Heart left ventricle (tissue), 16 donors: ENCODE results near the gene CACNB2. TPM values are rescaled to one million over a fixed set of nuclear protein-coding genes. Genes with fewer than 3 reads are reported as not detected.
A peak's percentile ranks its signal among the peaks of the same experiment; 100 is the strongest.
"Not testable (repeated sequence)": the region's sequence is repeated elsewhere in the genome, so short reads cannot be mapped to it uniquely, and the experiment has no call there.

ENCODE experiments used
- ATAC-seq, 4 donors: fragments of 200-7000 bp; cut with Tn5 transposase; one replicate each; pipeline ENCODE4 v1.9.1; 2020 to 2022; ENCODE audit warnings: moderate library complexity in 4 of 4, mild to moderate bottlenecking in 3 of 4, moderate number of reproducible peaks in 1 of 4
- DNase-seq, 5 donors: peaks; one replicate each; pipeline ENCODE4 v3.0.0-alpha.2; 2020
- H3K27ac ChIP-seq, 12 donors: fragments of 200-600 bp; sonication (generic) in 4 of 12; one replicate each; pipeline versions ENCODE4 v1.5.0 to v1.8.0; 2016 to 2022; ENCODE audit warnings: mild to moderate bottlenecking in 2 of 12
- H3K27me3 ChIP-seq, 9 donors: fragments of 200-600 bp; sonication (generic) in 2 of 9; one replicate each; pipeline versions ENCODE4 v1.5.1 to v1.8.0; 2016 to 2022; ENCODE audit warnings: mild to moderate bottlenecking in 3 of 9
- H3K36me3 ChIP-seq, 9 donors: fragments of 200-600 bp; sonication (generic) in 2 of 9; one replicate each; pipeline versions ENCODE4 v1.5.0 to v1.8.0; 2018 to 2022; ENCODE audit warnings: mild to moderate bottlenecking in 2 of 9
- H3K4me1 ChIP-seq, 12 donors: fragments of 200-600 bp; sonication (generic) in 4 of 12; one replicate each; pipeline versions ENCODE4 v1.5.0 to v1.8.0; 2016 to 2022; ENCODE audit warnings: mild to moderate bottlenecking in 3 of 12
- H3K4me3 ChIP-seq, 12 donors: fragments of 200-600 bp; sonication (generic) in 4 of 12; one replicate each; pipeline versions ENCODE4 v1.5.0 to v1.8.0; 2017 to 2022; ENCODE audit warnings: mild to moderate bottlenecking in 9 of 12, moderate library complexity in 4 of 12
- H3K9me3 ChIP-seq, 12 donors: fragments of 200-600 bp; sonication (generic) in 4 of 12; one replicate each; pipeline versions ENCODE4 v1.5.0 to v1.8.0; 2016 to 2022; ENCODE audit warnings: mild to moderate bottlenecking in 1 of 12
- POLR2A ChIP-seq, 2 donors: fragments of 450-650 bp; IDR thresholded peaks; one replicate each; pipeline ENCODE4 v1.6.1; 2017; ENCODE audit warnings: antibody characterized with exemption in 2 of 2, mild to moderate bottlenecking in 2 of 2, moderate library complexity in 2 of 2
- WGBS, 4 donors: extraction: QIAGEN DNeasy Blood & Tissue Kit in 2 of 4; methylation state at CpG; one replicate each; pipeline versions ENCODE4 v1.1.5 to v1.1.7; 2013 to 2018; 5-methylcytosine and 5-hydroxymethylcytosine counted together
- intact Hi-C, 10 donors: fragments of 100-400 bp; cut with DNase I; formaldehyde crosslinking; loops; one replicate each; pipeline versions ENCODE4 v1.11.1 to v1.14.2; 2022
- polyA plus RNA-seq, 2 donors: library from polyadenylated mRNA; stranded (reverse); fragments of 200-250 nt; gene quantifications; one replicate each; pipeline ENCODE4 v1.2.3, GENCODE V29; 2013
- total RNA-seq, 9 donors: library from RNA; depleted of rRNA in 2 of 9; stranded (reverse); fragments of >200 nt in 2 of 9; fragmentation: NEBNext Ultra II Directional in 3 of 9; extraction: Animal tissue kit (Norgen Biotek cat#: 25700) in 3 of 9; gene quantifications; one replicate each; pipeline versions ENCODE4 v1.1.0 to v1.2.4, GENCODE V29; 2016 to 2023
- TF ChIP-seq, protein P1 (sequence below), 12 donors: fragments of 200-600 bp; sonication (generic) in 4 of 12; IDR thresholded peaks; one replicate each; pipeline versions ENCODE4 v1.5.0 to v1.8.0; 2018 to 2022; ENCODE audit warnings: antibody characterized with exemption in 12 of 12, mild to moderate bottlenecking in 5 of 12
- donor health status: ischemic (EF 13 %, LVEDD 7.1; RV severe dilation, severe dysfunction).
- donor health status: healthy with polysubstance abuse.
- donor health status: DM: no; HTN: yes; CAD: no.
- donor health status: DM: no; HTN: no; CAD: no.
- donor health status: ischemic (EF 25% LVEDD 6.9; RV normal size, moderate dysfunction).
- donor health status: ischemic (EF 25% LVEDD 5.7; RV mildly dilated, moderate dysfunction).
- donor health status: healthy.
- donor health status: DM: yes; HTN: yes; CAD: no.
- donor health status: ischemic (EF 35%, LVEDD 5.7; RV mildly dilated, moderate dysfunction).
- donor health status: nonischemic (EF 11% LVEDD 7.7; RV severe dilation, severe dysfunction).
- donor health status: DM: yes; HTN: yes; CAD: no.
- donor health status: PGD.
- donor health status: ischemic (EF 29% LVEDD 5.4; RV normal size, mild dysfunction).
- donor health status: nonischemic (EF 23%, LVEDD 6.1; RV moderate dilation, normal function).

The CACNB2 gene
- total and polyA plus RNA-seq, 11 donors: 11.4 to 63.2 (median 33.2) TPM

DNA sequence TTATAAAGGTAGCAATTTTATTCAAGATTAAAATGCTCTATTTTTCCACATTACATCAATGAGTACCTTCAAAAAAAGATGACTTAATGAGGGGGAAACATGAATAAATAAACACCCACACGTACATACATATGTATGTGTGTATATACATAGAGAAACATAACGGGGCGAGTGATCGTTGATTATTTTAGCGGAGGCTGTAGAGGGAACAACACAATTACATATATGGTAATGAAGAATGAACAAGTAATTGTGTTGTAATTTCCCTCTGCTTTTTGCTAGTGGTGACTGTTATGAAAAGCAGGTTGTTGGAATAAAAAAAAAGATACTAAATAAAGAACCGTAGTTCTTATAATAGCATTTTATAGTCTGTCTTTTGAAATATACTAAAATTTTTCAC lies 63.2 kb downstream of the CACNB2 start:
- TF ChIP-seq, protein P1, sequence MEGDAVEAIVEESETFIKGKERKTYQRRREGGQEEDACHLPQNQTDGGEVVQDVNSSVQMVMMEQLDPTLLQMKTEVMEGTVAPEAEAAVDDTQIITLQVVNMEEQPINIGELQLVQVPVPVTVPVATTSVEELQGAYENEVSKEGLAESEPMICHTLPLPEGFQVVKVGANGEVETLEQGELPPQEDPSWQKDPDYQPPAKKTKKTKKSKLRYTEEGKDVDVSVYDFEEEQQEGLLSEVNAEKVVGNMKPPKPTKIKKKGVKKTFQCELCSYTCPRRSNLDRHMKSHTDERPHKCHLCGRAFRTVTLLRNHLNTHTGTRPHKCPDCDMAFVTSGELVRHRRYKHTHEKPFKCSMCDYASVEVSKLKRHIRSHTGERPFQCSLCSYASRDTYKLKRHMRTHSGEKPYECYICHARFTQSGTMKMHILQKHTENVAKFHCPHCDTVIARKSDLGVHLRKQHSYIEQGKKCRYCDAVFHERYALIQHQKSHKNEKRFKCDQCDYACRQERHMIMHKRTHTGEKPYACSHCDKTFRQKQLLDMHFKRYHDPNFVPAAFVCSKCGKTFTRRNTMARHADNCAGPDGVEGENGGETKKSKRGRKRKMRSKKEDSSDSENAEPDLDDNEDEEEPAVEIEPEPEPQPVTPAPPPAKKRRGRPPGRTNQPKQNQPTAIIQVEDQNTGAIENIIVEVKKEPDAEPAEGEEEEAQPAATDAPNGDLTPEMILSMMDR (IDR thresholded peaks at IDR 0.05): no peak
- TF ChIP-seq POLR2A (IDR thresholded peaks at IDR 0.05): no peak
- 65 to 78% (median 74%) methylated on average over 6 of the region's 6 CpGs for WGBS, 4 donors
- intact Hi-C loops: loop anchor here in 1 of 10 donors (5.0 kb wide), 1 partner anchor 351 kb away; no protein-coding TSS in a partner anchor
- Histone ChIP-seq H3K4me3 (no peak overlapping the region), H3K36me3 (no peaks in the 10 kb centered on the region), H3K27me3 (no peaks in the 10 kb centered on the region), H3K9me3 (no peaks in the 10 kb centered on the region), H3K27ac (peak overlapping the region in 1 of 12 donors; percentile 70), H3K4me1 (peaks cover 0 to 19% (median 2%) of the 10 kb centered on the region in 12 donors)
- ATAC-seq: no peak
- no peak for DNase-seq

DNA sequence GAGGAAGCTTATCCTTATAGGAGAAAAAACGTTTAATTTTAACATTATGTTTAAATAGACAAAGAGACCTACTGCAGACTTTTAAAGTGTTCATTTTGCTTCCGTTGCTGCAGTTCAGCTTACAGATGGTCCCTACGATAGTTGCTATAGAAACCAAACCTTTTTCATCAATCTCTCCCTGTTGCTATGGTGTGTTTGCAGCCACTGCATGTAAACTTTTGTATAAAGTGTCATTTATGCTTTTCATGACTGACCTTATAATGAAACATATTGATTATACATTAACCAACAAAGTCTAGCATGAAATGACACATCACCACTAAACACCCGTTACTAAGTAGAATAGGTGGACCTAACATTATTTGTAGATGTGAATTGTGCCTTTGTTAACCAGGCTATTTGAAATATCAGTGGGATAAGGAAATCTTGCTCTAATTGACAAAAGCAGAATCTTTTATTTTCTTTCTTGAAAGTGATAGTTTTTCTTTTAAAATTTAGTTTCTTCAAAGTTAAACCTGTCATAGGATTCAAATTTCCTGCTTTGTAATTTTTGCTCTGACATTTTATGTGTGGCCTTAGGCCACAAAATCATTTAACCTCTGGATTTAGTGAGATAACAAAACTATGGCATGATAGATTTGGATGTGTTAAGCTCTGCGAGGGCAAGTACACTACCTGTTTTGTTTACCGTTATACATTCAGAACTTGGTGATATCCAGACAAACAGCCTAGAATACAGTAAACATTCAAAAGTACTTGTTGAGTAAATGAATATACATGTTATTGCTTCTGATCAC lies 64.0 kb downstream of the CACNB2 start:
- intact Hi-C loops: loop anchor here in 1 of 10 donors (5.0 kb wide), 1 partner anchor 352 kb away; no protein-coding TSS in a partner anchor

DNA sequence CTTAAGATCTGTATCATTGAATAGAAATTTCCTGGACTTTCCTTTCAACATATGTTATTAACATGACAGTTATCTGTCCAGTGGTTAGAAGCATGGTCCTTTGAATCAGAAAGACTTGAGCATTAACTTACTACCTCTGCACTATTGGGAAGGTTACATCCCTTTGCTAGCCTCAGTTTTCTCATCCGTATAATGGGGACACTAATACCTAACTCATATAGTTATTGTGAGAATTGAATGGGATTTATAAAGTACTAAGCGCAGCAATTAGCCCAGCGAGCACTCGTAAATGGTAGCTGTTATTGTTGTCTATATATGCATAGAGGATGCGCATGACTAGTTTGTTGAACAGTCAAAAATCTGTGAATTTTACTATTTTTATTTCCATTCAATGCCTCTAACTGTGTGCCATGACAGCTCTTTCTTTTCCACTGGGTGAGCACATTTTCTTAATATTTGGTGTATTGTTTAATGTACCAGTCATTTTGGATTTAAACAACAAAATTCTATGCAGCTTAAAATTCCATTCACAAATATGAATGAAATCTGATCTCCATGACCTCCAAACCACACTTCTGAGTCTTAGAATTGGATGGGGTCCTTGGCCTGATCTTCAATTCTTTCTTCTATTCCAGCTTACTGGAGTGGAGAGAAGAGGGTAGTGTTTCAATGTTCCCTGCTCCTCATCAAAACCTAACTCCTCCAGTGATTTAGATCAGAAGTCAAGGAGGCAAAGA lies 65.0 kb downstream of the CACNB2 start:
- Histone ChIP-seq H3K4me3 (no peak overlapping the region), H3K36me3 (no peaks in the 10 kb centered on the region), H3K4me1 (peaks cover 0 to 25% (median 5%) of the 10 kb centered on the region in 12 donors), H3K27me3 (no peaks in the 10 kb centered on the region), H3K27ac (no peak overlapping the region), H3K9me3 (no peaks in the 10 kb centered on the region)
- 95 to 97% (median 96%) methylated on average over 5 of the region's 5 CpGs for WGBS, 4 donors
- intact Hi-C loops: no loop called here
- DNase-seq (no peak), ATAC-seq (no peak)
- TF ChIP-seq, protein P1 (IDR thresholded peaks at IDR 0.05): no peak
- TF ChIP-seq POLR2A (IDR thresholded peaks at IDR 0.05): no peak

More for the DNA sequence above, 64.0 kb downstream of the CACNB2 start:
- TF ChIP-seq POLR2A (IDR thresholded peaks at IDR 0.05): no peak
- TF ChIP-seq, protein P1 (IDR thresholded peaks at IDR 0.05): no peak
- no peaks in the 10 kb centered on the region for H3K27me3 ChIP-seq
- H3K27ac ChIP-seq: peak overlapping the region in 1 of 12 donors; percentile 70
- 44 to 59% (median 53%) methylated on average over 6 of the region's 6 CpGs for WGBS, 4 donors
- H3K9me3 ChIP-seq: no peaks in the 10 kb centered on the region
- ATAC-seq (no peak), DNase-seq (no peak)
- no peak overlapping the region for H3K4me3 ChIP-seq
- no peaks in the 10 kb centered on the region for H3K36me3 ChIP-seq
- peaks cover 0 to 20% (median 4%) of the 10 kb centered on the region in 12 donors for H3K4me1 ChIP-seq

DNA sequence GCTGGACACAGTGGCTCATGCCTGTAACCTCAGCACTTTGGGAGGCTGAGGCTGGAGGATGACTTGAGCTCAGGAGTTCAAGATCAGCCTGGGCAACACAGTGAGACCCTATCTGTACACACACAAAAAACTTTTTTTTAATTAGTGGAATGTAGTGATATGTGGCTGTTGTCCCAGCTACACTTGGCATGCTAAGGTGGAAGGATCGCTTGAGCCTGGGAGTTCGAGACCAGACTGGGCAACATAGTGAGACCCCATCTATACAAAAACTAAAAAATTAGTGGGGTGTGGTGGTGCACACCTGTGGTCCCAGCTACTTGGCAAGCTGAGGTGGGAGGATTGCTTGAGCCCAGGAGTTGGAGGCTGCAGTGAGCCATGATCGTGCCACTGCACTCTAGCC lies 68.0 kb downstream of the CACNB2 start:
- intact Hi-C loops, DNase-seq, H3K27ac ChIP-seq, H3K27me3 ChIP-seq, ATAC-seq, H3K4me3 ChIP-seq, H3K9me3 ChIP-seq, H3K36me3 ChIP-seq: not testable (repeated sequence)
- WGBS, 4 donors: 97 to 99% (median 98%) methylated on average over 3 of the region's 3 CpGs
- peaks cover 0 to 22% (median 2%) of the 10 kb centered on the region in 12 donors for H3K4me1 ChIP-seq
